Activated effector memory CD4-positive, alpha-beta T cell treated with anti-CD3 and anti-CD28 coated beads, Interleukin-2, amount 50 U/mL, for 16 hours (primary cell): ENCODE results near the gene PAWR.
"Not testable (repeated sequence)": the region's sequence is repeated elsewhere in the genome, so short reads cannot be mapped to it uniquely, and the experiment has no call there.

Experiments used
- DNase-seq: peaks from one replicate; pipeline ENCODE4 v3.0.0-alpha.2; 2020

The PAWR gene

GRCh38 chr12:79645235-79645630 lies 45.5 kb downstream of the PAWR start:
- DNase-seq: no peak

DNA sequence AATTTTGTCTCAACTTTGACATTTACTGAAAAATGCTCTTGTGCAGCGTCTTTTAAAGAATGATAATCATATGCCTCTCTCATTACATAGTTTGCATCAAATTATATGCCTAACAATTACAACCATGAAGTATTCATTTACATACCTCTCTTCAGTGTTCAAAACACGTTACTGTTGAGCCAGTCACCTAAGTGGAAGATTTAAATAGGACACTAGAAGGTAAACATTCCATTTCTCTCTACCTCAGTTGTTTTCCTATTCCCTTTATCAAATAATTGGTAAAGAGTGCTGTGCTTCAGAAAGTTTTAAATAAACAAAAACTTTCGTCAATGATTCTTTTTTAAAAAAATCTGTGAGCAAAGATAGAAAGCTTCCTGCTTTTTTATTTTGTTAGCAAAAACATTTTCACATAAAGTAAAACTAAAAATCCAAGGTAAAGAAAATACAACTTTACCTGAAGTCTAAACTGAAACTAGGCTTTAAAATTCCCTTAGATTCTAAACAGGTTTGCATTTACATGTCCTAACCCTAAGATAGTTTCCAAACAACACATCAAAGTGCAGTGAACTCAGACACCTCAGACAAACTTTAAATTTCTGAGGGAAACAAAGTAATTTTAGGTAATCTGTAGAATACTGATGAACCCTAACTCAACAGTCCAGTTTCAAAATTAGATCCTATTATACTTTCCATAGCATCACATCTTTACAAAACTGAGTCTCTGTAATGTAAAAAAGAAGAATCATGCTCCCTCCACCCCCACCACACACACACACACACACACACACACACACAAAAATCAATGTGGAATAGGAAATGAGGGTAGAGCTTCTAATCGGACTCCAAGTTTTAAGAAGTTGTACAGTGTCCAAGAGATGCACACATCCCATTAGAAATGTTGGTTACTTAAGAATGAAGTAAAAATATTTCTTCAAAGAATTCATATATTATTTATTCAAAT lies 46.2 kb downstream of the PAWR start:
- DNase-seq: no peak

- no peak for DNase-seq
These were observed 46.9 kb downstream of the PAWR start for GRCh38 chr12:79643821-79644220.

DNA sequence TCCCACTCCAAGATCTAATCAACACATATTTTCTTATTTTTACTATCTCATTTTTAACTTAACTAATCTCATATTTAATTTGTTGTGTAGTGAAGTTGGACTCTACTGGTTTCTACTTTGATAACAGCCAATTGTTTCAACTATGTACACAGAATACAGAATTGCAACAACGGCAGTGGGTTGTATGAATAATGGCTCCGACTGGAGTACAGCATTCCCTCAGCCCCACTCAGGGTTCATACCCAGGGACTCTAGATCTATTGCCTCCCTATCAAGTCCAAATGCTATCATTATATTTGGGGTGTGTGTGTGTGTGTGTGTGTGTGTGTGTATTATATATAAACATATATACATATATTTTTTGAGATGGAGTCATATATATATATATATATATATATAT lies 52.3 kb downstream of the PAWR start:
- no peak for DNase-seq

DNA sequence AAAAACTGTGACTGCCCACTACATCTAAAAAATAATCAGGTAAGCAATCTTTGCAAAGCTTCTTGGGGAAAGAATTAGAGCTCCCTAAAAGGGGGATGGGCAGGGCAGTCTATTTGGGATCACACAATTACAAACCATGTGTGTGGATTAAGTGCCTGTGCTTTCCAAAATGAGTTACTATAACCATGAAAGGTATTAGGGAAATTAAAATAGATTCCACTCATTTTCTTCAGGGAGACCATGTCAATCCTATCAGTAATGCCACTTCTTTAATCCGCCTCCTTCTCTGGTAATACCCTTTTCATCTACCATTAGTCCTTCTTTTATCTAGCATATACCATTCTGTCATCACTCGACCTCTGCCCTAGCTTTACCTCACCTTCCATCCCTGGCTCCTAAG lies 53.7 kb downstream of the PAWR start:
- DNase-seq: no peak

DNA sequence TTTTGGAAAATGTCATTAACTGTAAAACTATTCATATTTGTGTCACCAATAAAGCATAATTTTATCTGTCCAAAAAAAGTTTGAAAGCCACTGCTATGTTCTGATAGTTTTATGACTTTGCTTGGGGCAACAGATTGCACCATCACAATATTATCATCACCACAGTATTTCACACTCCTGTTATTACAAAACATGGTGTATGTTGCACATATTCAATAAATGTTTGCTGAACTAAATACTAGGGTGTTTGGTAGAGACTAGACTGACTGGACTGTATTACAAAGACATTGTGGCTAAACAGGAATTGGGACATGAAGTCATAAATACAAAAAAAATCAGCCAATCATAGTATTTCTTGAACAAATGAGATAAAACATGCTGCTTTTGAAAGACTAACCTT lies 55.1 kb downstream of the PAWR start:
- DNase-seq: no peak

DNA sequence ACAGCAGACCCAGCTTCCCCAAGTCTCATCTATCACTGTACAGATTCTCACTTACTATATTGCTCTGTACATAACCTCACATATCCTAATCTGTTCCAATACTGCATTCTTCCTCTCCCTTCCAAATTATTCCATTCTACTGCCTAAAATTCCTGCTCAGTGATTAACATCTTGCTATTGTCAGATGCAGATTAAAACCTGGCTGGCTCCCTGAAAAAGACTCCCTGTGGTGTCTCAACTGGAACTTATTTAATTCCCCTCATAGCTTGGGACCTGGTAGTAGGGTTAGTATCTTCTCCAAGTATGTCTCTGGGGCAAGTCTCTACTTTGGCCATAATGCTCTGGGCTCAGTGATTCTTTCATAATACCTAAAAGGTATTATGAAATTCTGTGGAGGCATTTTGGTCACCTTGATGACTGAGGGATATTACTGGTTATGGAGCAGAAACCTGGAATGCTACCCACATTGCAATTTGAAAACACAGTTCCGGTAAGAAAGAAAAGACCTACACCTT lies 55.8 kb downstream of the PAWR start:
- DNase-seq: no peak

- no peak for DNase-seq
These were observed 61.2 kb downstream of the PAWR start for GRCh38 chr12:79629561-79629960.

- DNase-seq: not testable (repeated sequence)
These were observed 64.0 kb downstream of the PAWR start for GRCh38 chr12:79626735-79627134.

DNA sequence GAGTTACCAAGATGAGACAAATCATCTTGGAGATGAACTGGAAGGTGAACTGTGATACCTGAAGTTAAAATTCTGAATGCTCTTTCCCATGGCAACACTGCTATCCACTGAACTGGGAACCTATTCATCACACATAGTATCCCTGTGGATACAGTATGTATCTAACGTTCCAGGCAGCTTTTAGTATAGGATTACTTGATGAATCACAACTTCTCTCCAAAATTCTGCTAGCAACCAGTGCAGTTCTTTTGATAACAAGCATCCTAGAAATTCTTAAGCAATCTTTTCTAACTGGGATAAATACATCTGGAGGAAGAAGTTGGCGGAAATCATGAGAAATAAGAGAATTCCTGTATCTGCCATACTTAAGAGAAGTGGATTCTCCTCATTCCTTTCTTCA lies 66.4 kb downstream of the PAWR start:
- DNase-seq: no peak

- no peak for DNase-seq
These were observed 70.7 kb downstream of the PAWR start for GRCh38 chr12:79619872-79620562.

DNA sequence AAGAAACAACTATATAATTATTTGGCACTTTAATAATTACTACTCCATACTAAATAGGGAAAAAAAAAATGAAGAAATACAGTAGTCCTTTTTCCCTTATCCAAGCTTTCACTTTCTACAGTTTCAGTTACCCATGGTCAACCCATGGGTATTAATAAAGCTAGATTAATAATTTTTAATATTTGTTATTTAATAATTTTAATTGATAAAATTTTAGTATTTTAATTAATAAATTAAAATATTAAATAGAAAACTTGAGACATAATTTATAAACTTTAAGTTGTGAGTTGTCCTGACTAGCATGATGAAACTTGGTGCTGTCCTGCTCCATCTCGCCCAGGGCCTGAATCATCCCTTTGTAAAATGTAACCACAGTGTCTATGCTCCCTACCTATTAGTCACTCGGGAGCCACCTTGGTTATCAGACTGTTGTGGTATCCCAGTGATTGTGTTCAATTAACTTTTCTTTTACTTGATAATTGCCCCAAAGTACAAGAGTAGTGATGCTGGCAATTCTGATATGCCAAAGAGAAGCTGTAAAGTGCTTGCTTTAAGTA lies 71.8 kb downstream of the PAWR start:
- DNase-seq: no peak

- no peak for DNase-seq
These were observed 73.1 kb downstream of the PAWR start for GRCh38 chr12:79617696-79618095.

DNA sequence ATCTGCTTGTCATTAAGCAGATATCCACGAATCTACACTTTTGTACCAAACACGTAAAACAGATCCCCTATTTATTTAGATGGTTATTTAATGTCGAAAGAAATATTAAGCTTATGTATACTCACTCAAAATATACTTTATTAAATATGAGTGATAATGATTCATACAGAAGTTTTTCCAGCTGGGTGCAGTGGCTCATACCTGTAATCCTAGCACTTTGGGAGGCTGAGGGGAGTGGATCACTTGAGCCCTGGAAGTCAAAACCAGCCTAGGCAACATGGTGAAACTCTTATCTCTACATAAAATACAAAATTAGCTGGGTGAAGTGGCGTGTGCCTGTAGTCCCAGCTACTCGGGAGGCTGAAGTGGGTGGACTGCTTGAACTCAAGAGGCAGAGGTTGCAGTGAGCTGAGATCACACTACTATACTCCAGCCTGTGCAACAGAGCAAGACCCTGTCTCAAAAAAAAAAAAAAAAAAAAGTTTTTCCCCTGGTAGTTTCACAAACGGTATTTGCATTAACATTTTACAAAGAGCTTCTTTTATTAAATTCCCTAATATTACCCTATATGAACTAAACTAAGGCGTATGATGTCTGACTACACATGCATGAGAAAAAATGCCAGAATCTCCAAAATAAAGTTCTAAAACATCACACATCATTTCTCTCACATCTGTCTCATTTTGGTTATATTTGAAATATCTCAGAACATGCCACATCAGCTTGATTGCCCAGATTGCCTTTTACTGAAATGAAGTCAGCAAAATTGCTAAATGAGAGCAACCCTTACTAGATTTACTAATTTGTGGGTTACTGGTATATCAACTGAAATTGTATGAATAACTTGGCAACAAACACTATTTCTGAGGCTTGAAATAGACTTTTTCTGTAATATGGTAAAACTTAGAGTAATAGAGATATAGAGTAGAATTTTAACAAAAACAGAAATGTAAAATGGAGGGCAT lies 74.9 kb downstream of the PAWR start:
- DNase-seq: no peak

- DNase-seq: no peak
These were observed 76.0 kb downstream of the PAWR start for GRCh38 chr12:79614730-79615129.

- DNase-seq: no peak
These were observed 88.9 kb downstream of the PAWR start for GRCh38 chr12:79601908-79602307.

GRCh38 chr12:79597910-79598309 lies 92.9 kb downstream of the PAWR start:
- no peak for DNase-seq

- no peak for DNase-seq
These were observed 93.9 kb downstream of the PAWR start for GRCh38 chr12:79596719-79597350.

- no peak for DNase-seq
These were observed 95.5 kb downstream of the PAWR start for GRCh38 chr12:79595273-79595672.

GRCh38 chr12:79592865-79593264 lies 97.9 kb downstream of the PAWR start:
- DNase-seq: no peak

DNA sequence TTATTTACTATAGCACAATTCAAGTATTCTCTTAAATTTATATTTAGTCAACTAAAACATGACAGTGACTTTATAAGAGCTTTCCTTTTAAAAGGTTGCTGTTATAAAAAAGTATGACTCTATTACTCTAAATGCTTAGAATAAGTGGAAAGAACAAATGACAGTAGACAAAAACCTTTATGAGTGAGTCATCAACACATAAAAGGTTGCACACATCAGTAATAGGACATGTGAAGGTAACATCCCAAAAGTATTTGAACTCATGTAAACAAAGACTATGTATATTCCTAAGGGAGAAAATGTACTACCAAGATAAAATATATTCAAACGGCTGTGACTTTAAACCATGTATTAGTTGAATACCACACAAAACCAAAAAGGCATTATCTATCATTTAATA lies 98.8 kb downstream of the PAWR start:
- no peak for DNase-seq

DNA sequence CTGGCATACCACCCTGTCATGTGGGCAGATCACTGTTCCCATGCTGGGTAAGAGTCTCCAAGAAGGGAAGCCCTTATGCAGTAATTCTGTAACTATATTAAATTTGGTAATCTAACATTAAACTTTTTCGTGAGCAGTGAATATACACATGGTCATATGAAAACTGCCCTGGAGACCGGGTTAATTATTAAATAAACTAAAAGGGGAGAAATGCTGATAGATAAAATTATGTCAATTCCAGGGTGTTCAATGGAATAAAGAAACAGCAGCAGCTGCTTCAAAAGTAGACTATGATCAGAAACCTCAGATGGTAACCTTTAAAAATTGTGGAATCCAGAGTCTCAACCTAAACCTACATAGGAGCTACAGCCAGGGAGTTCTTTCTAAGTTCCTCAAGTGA lies 100.0 kb downstream of the PAWR start:
- no peak for DNase-seq
